HL-60/S4 treated with phorbol 12-myristate 13-acetate at 8.2 ng/mL for 4 days and 3 days (cell line): ENCODE results near the gene CYP4F3.
"Not testable (repeated sequence)": the region's sequence is repeated elsewhere in the genome, so short reads cannot be mapped to it uniquely, and the experiment has no call there.

Experiments used
- in situ Hi-C: fragments of 300-500 bp; cut with MboI; formaldehyde crosslinking; loops from 2 replicates; pipeline ENCODE4 v1.15.0; 2022; ENCODE audit warnings: low sequenced_read_pairs

Gene CYP4F3

GRCh38 chr19:15663247-15663646, 22.6 kb downstream of the CYP4F3 start:
- in situ Hi-C loops, result no loop called here

- in situ Hi-C loops, result no loop called here
Measured at GRCh38 chr19:15666186-15666585, 25.5 kb downstream of the CYP4F3 start.

- in situ Hi-C loops, result no loop called here
Measured at GRCh38 chr19:15666883-15667282, 26.2 kb downstream of the CYP4F3 start.

- in situ Hi-C loops, result no loop called here
Measured at GRCh38 chr19:15669440-15669839, 28.7 kb downstream of the CYP4F3 start.

GRCh38 chr19:15669891-15670290, 29.2 kb downstream of the CYP4F3 start:
- in situ Hi-C loops, result no loop called here

GRCh38 chr19:15671237-15671821, 30.6 kb downstream of the CYP4F3 start:
- in situ Hi-C loops, result no loop called here

GRCh38 chr19:15671891-15672579, 31.3 kb downstream of the CYP4F3 start:
- in situ Hi-C loops, result no loop called here

GRCh38 chr19:15672580-15673175, 32.0 kb downstream of the CYP4F3 start, which contains the start of gene CYP4F12:
CYP4F12 (plus strand) TSS chr19:15673087; CDS start chr19:15673530, 443 bp downstream.
- in situ Hi-C loops, result no loop called here

- in situ Hi-C loops, result no loop called here
Measured at GRCh38 chr19:15673176-15673654, 32.5 kb downstream of the CYP4F3 start.

- in situ Hi-C loops, result no loop called here
Measured at GRCh38 chr19:15675560-15675959, 34.9 kb downstream of the CYP4F3 start.

- in situ Hi-C loops, result no loop called here
Measured at GRCh38 chr19:15679089-15679488, 38.4 kb downstream of the CYP4F3 start.

GRCh38 chr19:15679865-15680264, 39.2 kb downstream of the CYP4F3 start:
- in situ Hi-C loops, result not testable (repeated sequence)

GRCh38 chr19:15680478-15681322, 40.0 kb downstream of the CYP4F3 start:
- in situ Hi-C loops, result no loop called here

- in situ Hi-C loops, result no loop called here
Measured at GRCh38 chr19:15683411-15683810, 42.7 kb downstream of the CYP4F3 start.

GRCh38 chr19:15684828-15685227, 44.1 kb downstream of the CYP4F3 start:
- in situ Hi-C loops, result no loop called here

- in situ Hi-C loops, result no loop called here
Measured at GRCh38 chr19:15696654-15697194, 56.0 kb downstream of the CYP4F3 start.

- in situ Hi-C loops, result no loop called here
Measured at GRCh38 chr19:15701757-15702533, 61.2 kb downstream of the CYP4F3 start.

GRCh38 chr19:15702534-15702930, 61.8 kb downstream of the CYP4F3 start:
- in situ Hi-C loops, result no loop called here
